Smooth muscle cell (in vitro differentiated cells): ENCODE results near the gene TEC. TPM values are rescaled to one million over a fixed set of nuclear protein-coding genes. Genes with fewer than 3 reads are reported as not detected.

Experiments used
- DNase-seq: peaks from one replicate; lab custom pipeline; 2025; ENCODE audit not compliant: unreplicated experiment; lab: John Stamatoyannopoulos, UW
- H2AFZ ChIP-seq: fragments of 200-600 bp; sonication (generic); 2 replicates; pipeline ENCODE4 v1.6.0; 2016; ENCODE audit warnings: antibody characterized with exemption, low read depth, mild to moderate bottlenecking
- H3F3A ChIP-seq: fragments of 200-600 bp; sonication (generic); 2 replicates; pipeline ENCODE4 v1.6.0; 2017; ENCODE audit warnings: antibody characterized with exemption, low read depth
- H3K27ac ChIP-seq: fragments of 200-600 bp; sonication (generic); 2 replicates; pipeline ENCODE4 v1.5.1; 2016; ENCODE audit warnings: low read depth, mild to moderate bottlenecking
- H3K27me3 ChIP-seq: fragments of 200-600 bp; sonication (generic); 2 replicates; pipeline ENCODE4 v1.6.1; 2016; ENCODE audit warnings: low read depth, mild to moderate bottlenecking
- H3K36me3 ChIP-seq: fragments of 200-600 bp; sonication (generic); 2 replicates; pipeline ENCODE4 v1.5.1; 2016; ENCODE audit warnings: low read depth
- H3K4me1 ChIP-seq: fragments of 200-600 bp; sonication (generic); 2 replicates; pipeline ENCODE4 v1.5.1; 2016; ENCODE audit warnings: low read depth
- H3K4me2 ChIP-seq: fragments of 200-600 bp; sonication (generic); 2 replicates; pipeline ENCODE4 v1.6.0; 2016; ENCODE audit warnings: mild to moderate bottlenecking
- H3K4me3 ChIP-seq: fragments of 200-600 bp; sonication (generic); 2 replicates; pipeline ENCODE4 v1.5.1; 2016; ENCODE audit warnings: mild to moderate bottlenecking
- H3K79me2 ChIP-seq: fragments of 200-600 bp; sonication (generic); 2 replicates; pipeline ENCODE4 v1.6.0; 2016; ENCODE audit warnings: low read depth, mild to moderate bottlenecking
- H3K9ac ChIP-seq: fragments of 200-600 bp; sonication (generic); 2 replicates; pipeline ENCODE4 v1.6.0; 2016; ENCODE audit warnings: low read depth
- H3K9me3 ChIP-seq: fragments of 200-600 bp; sonication (generic); replicated peaks from 2 replicates; pipeline ENCODE4 v1.5.1; 2016; ENCODE audit warnings: low read depth
- H4K20me1 ChIP-seq: fragments of 200-600 bp; sonication (generic); 2 replicates; pipeline ENCODE4 v1.6.0; 2016; ENCODE audit warnings: low read depth
- WGBS: methylation state at CpG from one replicate; pipeline ENCODE4 v1.1.7; 2016; ENCODE audit warnings: low lambda C conversion rate; 5-methylcytosine and 5-hydroxymethylcytosine counted together
- polyA plus RNA-seq: library from polyadenylated mRNA; unstranded; fragments of >200 nt; fragmentation: Nextera tagmentation; extraction: Ambion mirVana; gene quantifications from 2 replicates; pipeline ENCODE4 v1.2.1, GENCODE V29; 2016
- total RNA-seq: library from RNA; depleted of rRNA; stranded (reverse); fragments of >200 nt; gene quantifications from 2 replicates; pipeline ENCODE4 v1.2.3, GENCODE V29; 2014
- TF ChIP-seq, protein P1 (sequence below): fragments of 200-600 bp; sonication (generic); IDR thresholded peaks from 2 replicates; pipeline ENCODE4 v1.5.1; 2017; ENCODE audit warnings: borderline replicate concordance, mild to moderate bottlenecking, antibody characterized with exemption; ENCODE audit not compliant: insufficient read depth, poor library complexity, severe bottlenecking

Gene TEC
- total and polyA plus RNA-seq, 2 experiments from 2014 or later: 0.14 to 1.8 TPM

GRCh38 chr4:48275686-48276085 is 6.0 kb upstream of the TEC start:
- Histone ChIP-seq H3K4me3 (no peak overlapping the region), H3K79me2 (no peaks in the 10 kb centered on the region), H3K9me3 (no peaks in the 10 kb centered on the region), H3K27me3 (no peaks in the 10 kb centered on the region), H3K9ac (no peak overlapping the region), H3K36me3 (no peaks in the 10 kb centered on the region), H4K20me1 (no peaks in the 10 kb centered on the region), H3K4me1 (no peaks in the 10 kb centered on the region), H2AFZ (no peak overlapping the region), H3F3A (no peaks in the 10 kb centered on the region), H3K4me2 (no peak overlapping the region), H3K27ac (no peak overlapping the region)
- TF ChIP-seq, protein P1, sequence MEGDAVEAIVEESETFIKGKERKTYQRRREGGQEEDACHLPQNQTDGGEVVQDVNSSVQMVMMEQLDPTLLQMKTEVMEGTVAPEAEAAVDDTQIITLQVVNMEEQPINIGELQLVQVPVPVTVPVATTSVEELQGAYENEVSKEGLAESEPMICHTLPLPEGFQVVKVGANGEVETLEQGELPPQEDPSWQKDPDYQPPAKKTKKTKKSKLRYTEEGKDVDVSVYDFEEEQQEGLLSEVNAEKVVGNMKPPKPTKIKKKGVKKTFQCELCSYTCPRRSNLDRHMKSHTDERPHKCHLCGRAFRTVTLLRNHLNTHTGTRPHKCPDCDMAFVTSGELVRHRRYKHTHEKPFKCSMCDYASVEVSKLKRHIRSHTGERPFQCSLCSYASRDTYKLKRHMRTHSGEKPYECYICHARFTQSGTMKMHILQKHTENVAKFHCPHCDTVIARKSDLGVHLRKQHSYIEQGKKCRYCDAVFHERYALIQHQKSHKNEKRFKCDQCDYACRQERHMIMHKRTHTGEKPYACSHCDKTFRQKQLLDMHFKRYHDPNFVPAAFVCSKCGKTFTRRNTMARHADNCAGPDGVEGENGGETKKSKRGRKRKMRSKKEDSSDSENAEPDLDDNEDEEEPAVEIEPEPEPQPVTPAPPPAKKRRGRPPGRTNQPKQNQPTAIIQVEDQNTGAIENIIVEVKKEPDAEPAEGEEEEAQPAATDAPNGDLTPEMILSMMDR: no peak
- WGBS: 88% methylated on average over 2 of the region's 2 CpGs
- DNase-seq: no peak

- H2AFZ ChIP-seq: no peak overlapping the region
- WGBS: 57% methylated on average over 3 of the region's 3 CpGs
- no peak for DNase-seq
These were observed 5.6 kb upstream of the TEC start for GRCh38 chr4:48275247-48275646.

DNA sequence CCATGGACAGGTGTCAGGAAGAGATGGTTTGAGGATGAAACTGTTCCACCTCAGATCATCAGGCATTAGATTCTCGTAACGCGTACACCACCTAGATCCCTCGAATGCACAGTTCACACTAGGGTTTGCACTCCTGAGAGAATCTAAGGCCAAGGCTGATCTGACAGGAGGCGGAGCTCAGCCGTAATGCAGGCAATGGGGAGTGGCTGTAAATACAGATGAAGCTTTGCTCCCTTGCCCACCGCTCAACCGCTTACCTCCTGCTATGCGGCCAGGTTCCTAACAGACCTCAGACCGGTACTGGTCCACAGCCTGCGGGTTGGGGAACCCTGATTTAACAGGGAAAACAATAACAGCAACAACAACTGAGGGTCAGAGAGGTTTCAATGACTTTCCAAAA is 2.0 kb upstream of the TEC start:
- Histone ChIP-seq H3K27me3 (no peaks in the 10 kb centered on the region), H2AFZ (no peak overlapping the region), H3K4me1 (no peaks in the 10 kb centered on the region), H3K4me3 (no peak overlapping the region), H4K20me1 (no peaks in the 10 kb centered on the region), H3F3A (no peaks in the 10 kb centered on the region), H3K79me2 (no peaks in the 10 kb centered on the region), H3K9ac (no peak overlapping the region), H3K27ac (no peak overlapping the region), H3K4me2 (no peak overlapping the region), H3K36me3 (no peaks in the 10 kb centered on the region), H3K9me3 (no peaks in the 10 kb centered on the region)
- TF ChIP-seq, protein P1: no peak
- 97% methylated on average over 11 of the region's 11 CpGs for WGBS
- no peak for DNase-seq

More at GRCh38 chr4:48275247-48275646, 5.6 kb upstream of the TEC start:
- Histone ChIP-seq H3K4me3 (no peak overlapping the region), H3K36me3 (no peaks in the 10 kb centered on the region), H3K27ac (no peak overlapping the region), H3K4me1 (no peaks in the 10 kb centered on the region), H3K4me2 (no peak overlapping the region), H3F3A (no peaks in the 10 kb centered on the region), H3K9me3 (no peaks in the 10 kb centered on the region), H3K27me3 (no peaks in the 10 kb centered on the region), H4K20me1 (no peaks in the 10 kb centered on the region), H3K9ac (no peak overlapping the region), H3K79me2 (no peaks in the 10 kb centered on the region)
- TF ChIP-seq, protein P1: peak; percentile 20

GRCh38 chr4:48270951-48271473 is 1.4 kb upstream of the TEC start:
- Histone ChIP-seq H3K27me3 (no peaks in the 10 kb centered on the region), H3K36me3 (no peaks in the 10 kb centered on the region), H3K9ac (no peak overlapping the region), H3K4me2 (no peak overlapping the region), H4K20me1 (no peaks in the 10 kb centered on the region), H3K4me1 (no peaks in the 10 kb centered on the region), H3K9me3 (no peaks in the 10 kb centered on the region), H3F3A (no peaks in the 10 kb centered on the region), H3K79me2 (no peaks in the 10 kb centered on the region), H3K27ac (no peak overlapping the region), H3K4me3 (no peak overlapping the region), H2AFZ (no peak overlapping the region)
- 84% methylated on average over 6 of the region's 6 CpGs for WGBS
- TF ChIP-seq, protein P1: no peak
- no peak for DNase-seq
